Measurements from ENCODE around the gene PCGF3. TPM values are rescaled to one million over a fixed set of nuclear protein-coding genes. Genes with fewer than 3 reads are reported as not detected.

Gene PCGF3
- total and polyA plus RNA-seq, 10 of the 15 experiments (the other 5 are each of a cell fraction or from before 2014, with no cell fraction given) = 2.2 to 43.8 (median 15.9) TPM

- no peak for DNase-seq (ENCODE audit: low read depth, low spot score)
Measured at GRCh38 chr4:729336-730315, 24.0 kb downstream of the PCGF3 start.

More at GRCh38 chr4:729336-730315, 24.0 kb downstream of the PCGF3 start:
- ChIA-PET SMC1A (ENCODE audit: uncharacterized antibody, unreplicated experiment) (no interaction called here), RAD21 (ENCODE audit: unreplicated experiment) (no interaction called here), POLR2A (no interaction called here), CTCF (interaction anchor here (0.6 kb wide), 1 partner anchor 207 kb away, joined by 4 read pairs; no protein-coding TSS in a partner anchor)
- H2AFZ ChIP-seq (ENCODE audit: control insufficient read depth, low read depth, low read length) = no peak overlapping the region
- no peaks in the 10 kb centered on the region; the same call in 2 of the 3 replicates for H3K9me3 ChIP-seq (replicated peaks; ENCODE audit: control insufficient read depth, insufficient read depth, low read length)
- no peak overlapping the region for H3K9ac ChIP-seq (ENCODE audit: control insufficient read depth, insufficient read depth, low read length)
- no peaks in the 10 kb centered on the region for H3K27me3 ChIP-seq (replicated peaks in 1 of 2; ENCODE audit: control insufficient read depth in 2 of 2, insufficient read depth in 2 of 2, low read length in 1 of 2)
- intact Hi-C loops (cut with micrococcal nuclease; ENCODE audit: unreplicated experiment) (no loop called here), in situ Hi-C loops (cut with MboI) (no loop called here)
- 98% methylated on average over 18 of the region's 20 CpGs for WGBS (ENCODE audit: insufficient coverage, insufficient replicate concordance, low lambda C conversion rate, missing lambda C conversion rate)
- no peaks in the 10 kb centered on the region; the same call in 1 of the 2 replicates for H3K79me2 ChIP-seq (ENCODE audit: control insufficient read depth, insufficient read depth, low read length)
- TF ChIP-seq ZSCAN29 (IDR thresholded peaks at IDR 0.05) (no peak), HDAC6 (IDR thresholded peaks at IDR 0.05; ENCODE audit: unreplicated experiment) (no peak), IRF5 (IDR thresholded peaks at IDR 0.05; ENCODE audit: borderline replicate concordance) (no peak), BCL11A (IDR thresholded peaks at IDR 0.05; ENCODE audit: low read depth, low read length) (no peak), NBN (IDR thresholded peaks at IDR 0.05) (no peak), FOXM1 (IDR thresholded peaks at IDR 0.05; ENCODE audit: low read depth, low read length) (no peak), PAX8 (IDR thresholded peaks at IDR 0.05) (no peak), IRF3 (IDR thresholded peaks at IDR 0.05) (no peak), RELB (IDR thresholded peaks at IDR 0.05; ENCODE audit: low read depth) (no peak), SP1 (IDR thresholded peaks at IDR 0.05; ENCODE audit: low read depth, low read length) (no peak), KAT2A (conservative IDR thresholded peaks at IDR 0.05; ENCODE audit: control insufficient read depth, low read depth, low read length) (no peak), BACH1 (IDR thresholded peaks at IDR 0.05; ENCODE audit: borderline replicate concordance) (no peak), IRF4 (IDR thresholded peaks at IDR 0.05; ENCODE audit: low read depth, low read length) (no peak), ELK1 (IDR thresholded peaks at IDR 0.05; ENCODE audit: low read depth, low read length) (no peak)
- no peaks in the 10 kb centered on the region for H3K4me1 ChIP-seq (ENCODE audit: control insufficient read depth, insufficient read depth, low read length)
- H3K36me3 ChIP-seq (ENCODE audit: control insufficient read depth in 2 of 2, insufficient read depth in 2 of 2, low read length in 1 of 2) = peaks cover 13 to 28% of the 10 kb centered on the region in 2 experiments; a peak in 3 of 4 replicates
- ATAC-seq = no peak
- no peaks in the 10 kb centered on the region for H4K20me1 ChIP-seq (ENCODE audit: control insufficient read depth, insufficient read depth)
- no peak overlapping the region for H3K4me3 ChIP-seq
- H3K27ac ChIP-seq (ENCODE audit: control insufficient read depth, insufficient read depth) = no peak overlapping the region
- FAIRE-seq = no peak
- no TSS peak for BruUV-seq (replicated peaks)
- no peak overlapping the region for H3K4me2 ChIP-seq (ENCODE audit: control insufficient read depth, insufficient read depth)

Data from GM12878 (cell line).